Raji (cell line): ENCODE measurements around the gene BASP1.
A peak's percentile ranks its signal among the peaks of the same experiment; 100 is the strongest.

Source experiments
- POLR2A ChIP-seq: IDR thresholded peaks from 2 replicates; pipeline ENCODE4 v1.6.1; 2011; ENCODE audit warnings: low read depth, low read length, control low read depth; ENCODE audit not compliant: insufficient read depth

The BASP1 gene

GRCh38 chr5:17312358-17312757, 94.9 kb downstream of the BASP1 start:
- TF ChIP-seq POLR2A = no peak

- TF ChIP-seq POLR2A = no peak
Measured at GRCh38 chr5:17314907-17315471, 97.6 kb downstream of the BASP1 start.

GRCh38 chr5:17315710-17316221, 98.3 kb downstream of the BASP1 start:
- TF ChIP-seq POLR2A = no peak

- TF ChIP-seq POLR2A = no peak
Measured at GRCh38 chr5:17316970-17317459, 99.6 kb downstream of the BASP1 start.

GRCh38 chr5:17317473-17317872, 100.0 kb downstream of the BASP1 start:
- TF ChIP-seq POLR2A = 0 out of 2 replicates have a peak, but pooled peaks have one; percentile 20

GRCh38 chr5:17325770-17326599, 108.6 kb downstream of the BASP1 start:
- no peak for TF ChIP-seq POLR2A
